ENCODE data around the gene OR1K1.
"Not testable (repeated sequence)": the region's sequence is repeated elsewhere in the genome, so short reads cannot be mapped to it uniquely, and the experiment has no call there.

The OR1K1 gene

DNA sequence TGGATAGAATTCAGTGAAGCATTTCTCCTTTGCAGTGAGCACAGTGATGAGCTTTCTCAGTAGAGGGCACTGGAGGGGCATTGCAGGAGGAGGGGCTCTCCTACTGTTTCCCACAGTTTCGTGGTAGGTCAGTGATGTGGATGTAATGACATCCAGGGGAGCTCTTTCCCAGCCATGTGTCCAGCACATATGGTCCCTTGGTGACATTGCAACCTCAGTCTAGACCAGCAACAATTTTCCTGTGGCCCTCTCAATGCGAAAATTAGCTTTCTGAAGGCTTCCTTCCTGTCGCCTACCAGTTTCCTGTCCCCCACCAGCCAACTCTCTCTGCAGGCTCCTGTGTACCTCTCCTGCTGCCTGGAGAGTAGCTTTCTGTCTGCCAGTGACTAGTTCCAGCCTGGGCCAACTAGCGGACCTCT lies 35.4 kb downstream of the OR1K1 start:
- Histone ChIP-seq H3K27me3 (ENCODE audit: insufficient read depth, low read length) (no peaks in the 10 kb centered on the region), H2AFZ (ENCODE audit: insufficient read depth, low read length, poor library complexity) (no peak overlapping the region), H3K79me1 (ENCODE audit: low read length) (no peaks in the 10 kb centered on the region), H2BK5ac (ENCODE audit: low read depth, low read length, poor library complexity) (no peak overlapping the region), H3K23ac (ENCODE audit: low read length) (no peak overlapping the region), H4K91ac (ENCODE audit: low read depth, low read length) (no peak overlapping the region), H4K8ac (ENCODE audit: low read depth, low read length) (no peak overlapping the region), H3K4me3 (ENCODE audit: low read depth, low read length) (no peak overlapping the region), H3K18ac (ENCODE audit: low read length) (no peak overlapping the region), H3K27ac (ENCODE audit: low read depth, low read length) (no peak overlapping the region), H3K4me1 (ENCODE audit: control insufficient read depth in 1 of 2, insufficient read depth in 2 of 2, low read length in 2 of 2) (no peaks in the 10 kb centered on the region), H3K36me3 (ENCODE audit: control insufficient read depth in 1 of 2, insufficient read depth in 2 of 2, low read length in 2 of 2) (no peaks in the 10 kb centered on the region), H3K4ac (ENCODE audit: low read depth, low read length) (no peak overlapping the region), H3K14ac (ENCODE audit: low read length) (no peak overlapping the region), H2BK12ac (ENCODE audit: low read length) (no peak overlapping the region), H2BK120ac (ENCODE audit: insufficient read depth, low read length, poor library complexity) (no peak overlapping the region), H3K4me2 (ENCODE audit: low read length) (no peak overlapping the region), H3K9me3 (ENCODE audit: insufficient read depth, low read depth, low read length) (peaks cover 6% of the 10 kb centered on the region), H2AK5ac (ENCODE audit: low read length) (no peak overlapping the region), H4K12ac (ENCODE audit: low read depth, low read length) (no peak overlapping the region), H3K79me2 (ENCODE audit: control insufficient read depth, insufficient read depth, low read length, poor library complexity) (no peaks in the 10 kb centered on the region), H3K9ac (ENCODE audit: low read length) (no peak overlapping the region)
- WGBS (ENCODE audit: extremely low coverage, insufficient coverage, insufficient read length): no CpG with 5 or more reads among the region's 4 CpGs
- DNase-seq: no peak

DNA sequence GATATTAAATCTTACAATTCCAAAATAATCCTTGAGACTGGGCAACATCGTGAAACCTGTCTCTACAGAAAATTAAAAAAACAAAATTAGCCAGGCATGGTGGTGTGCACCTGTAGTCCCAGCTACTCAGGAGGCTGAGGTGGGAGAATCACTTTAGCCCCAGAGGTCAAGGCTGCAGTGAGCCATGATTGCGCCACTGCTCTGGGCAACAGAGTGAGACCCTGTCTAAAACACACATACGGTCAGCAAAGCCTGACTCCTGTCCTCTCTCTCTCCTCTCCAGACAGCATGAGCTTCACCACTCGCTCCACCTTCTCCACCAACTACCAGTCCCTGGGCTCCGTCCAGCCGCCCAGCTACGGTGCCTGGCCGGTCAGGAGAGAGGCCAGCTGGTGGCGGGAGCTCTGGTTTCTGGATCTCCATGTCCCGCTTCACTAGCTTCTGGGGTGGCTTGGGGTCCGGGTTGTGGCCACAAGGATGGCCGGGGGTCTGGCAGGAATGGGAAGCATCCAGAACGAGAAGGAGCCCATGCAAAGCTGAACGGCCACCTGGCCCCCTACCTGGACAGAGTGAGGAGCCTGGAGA lies 37.4 kb downstream of the OR1K1 start:
- H3K23ac ChIP-seq (ENCODE audit: low read length): no peak overlapping the region
- H4K12ac ChIP-seq (ENCODE audit: low read depth, low read length): no peak overlapping the region
- no peak overlapping the region for H4K91ac ChIP-seq (ENCODE audit: low read depth, low read length)
- H3K4me1 ChIP-seq (ENCODE audit: control insufficient read depth in 1 of 2, insufficient read depth in 2 of 2, low read length in 2 of 2): no peaks in the 10 kb centered on the region
- H3K4me3 ChIP-seq (ENCODE audit: low read depth, low read length): no peak overlapping the region
- H3K9me3 ChIP-seq (ENCODE audit: insufficient read depth, low read depth, low read length): peaks cover 6% of the 10 kb centered on the region
- no peak overlapping the region for H2AK5ac ChIP-seq (ENCODE audit: low read length)
- DNase-seq: no peak
- no peak overlapping the region for H3K18ac ChIP-seq (ENCODE audit: low read length)
- H2BK120ac ChIP-seq (ENCODE audit: insufficient read depth, low read length, poor library complexity): no peak overlapping the region
- H2AFZ ChIP-seq (ENCODE audit: insufficient read depth, low read length, poor library complexity): no peak overlapping the region
- no peak overlapping the region for H4K8ac ChIP-seq (ENCODE audit: low read depth, low read length)
- whole genome bisulfite sequencing (ENCODE audit: extremely low coverage, insufficient coverage, insufficient read length): no CpG with 5 or more reads among the region's 14 CpGs
- H3K27ac ChIP-seq (ENCODE audit: low read depth, low read length): no peak overlapping the region
- no peaks in the 10 kb centered on the region for H3K79me2 ChIP-seq (ENCODE audit: control insufficient read depth, insufficient read depth, low read length, poor library complexity)
- no peak overlapping the region for H2BK12ac ChIP-seq (ENCODE audit: low read length)
- no peak overlapping the region for H3K4ac ChIP-seq (ENCODE audit: low read depth, low read length)
- H2BK5ac ChIP-seq (ENCODE audit: low read depth, low read length, poor library complexity): no peak overlapping the region
- no peak overlapping the region for H3K9ac ChIP-seq (ENCODE audit: low read length)
- H3K4me2 ChIP-seq (ENCODE audit: low read length): no peak overlapping the region
- H3K36me3 ChIP-seq (ENCODE audit: control insufficient read depth in 1 of 2, insufficient read depth in 2 of 2, low read length in 2 of 2): no peaks in the 10 kb centered on the region
- no peak overlapping the region for H3K14ac ChIP-seq (ENCODE audit: low read length)
- no peaks in the 10 kb centered on the region for H3K79me1 ChIP-seq (ENCODE audit: low read length)
- no peaks in the 10 kb centered on the region for H3K27me3 ChIP-seq (ENCODE audit: insufficient read depth, low read length)

DNA sequence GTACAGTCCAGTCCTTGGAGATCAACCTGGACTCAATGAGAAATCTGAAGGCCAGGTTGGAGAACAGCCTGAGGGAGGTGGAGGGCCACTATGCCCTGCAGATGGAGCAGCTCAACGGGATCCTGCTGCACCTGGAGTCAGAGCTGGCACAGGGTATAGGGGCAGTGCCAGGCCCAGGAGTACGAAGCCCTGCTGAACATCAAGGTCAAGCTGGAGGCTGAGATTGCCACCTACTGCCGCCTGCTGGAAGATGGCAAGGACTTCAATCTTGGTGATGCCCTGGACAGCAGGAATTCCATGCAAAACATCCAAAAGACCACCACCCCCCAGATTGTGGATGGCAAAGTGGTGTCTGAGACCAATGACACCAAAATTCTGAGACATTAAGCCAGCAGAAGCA lies 38.5 kb downstream of the OR1K1 start:
- WGBS (ENCODE audit: extremely low coverage, insufficient coverage, insufficient read length): no CpG with 5 or more reads among the region's 3 CpGs
- DNase-seq; H4K12ac ChIP-seq (ENCODE audit: low read depth, low read length); H2BK12ac ChIP-seq (ENCODE audit: low read length); H3K14ac ChIP-seq (ENCODE audit: low read length); H3K4me3 ChIP-seq (ENCODE audit: low read depth, low read length); H2AK5ac ChIP-seq (ENCODE audit: low read length); H3K79me1 ChIP-seq (ENCODE audit: low read length); H3K4ac ChIP-seq (ENCODE audit: low read depth, low read length); H3K23ac ChIP-seq (ENCODE audit: low read length); H2AFZ ChIP-seq (ENCODE audit: insufficient read depth, low read length, poor library complexity); H3K9me3 ChIP-seq (ENCODE audit: insufficient read depth, low read depth, low read length); H4K8ac ChIP-seq (ENCODE audit: low read depth, low read length); H3K4me1 ChIP-seq (ENCODE audit: control insufficient read depth in 1 of 2, insufficient read depth in 2 of 2, low read length in 2 of 2); H3K9ac ChIP-seq (ENCODE audit: low read length); H2BK120ac ChIP-seq (ENCODE audit: insufficient read depth, low read length, poor library complexity); H4K91ac ChIP-seq (ENCODE audit: low read depth, low read length); H3K4me2 ChIP-seq (ENCODE audit: low read length); H3K79me2 ChIP-seq (ENCODE audit: control insufficient read depth, insufficient read depth, low read length, poor library complexity); H3K27ac ChIP-seq (ENCODE audit: low read depth, low read length); H3K18ac ChIP-seq (ENCODE audit: low read length); H2BK5ac ChIP-seq (ENCODE audit: low read depth, low read length, poor library complexity); H3K36me3 ChIP-seq (ENCODE audit: control insufficient read depth in 1 of 2, insufficient read depth in 2 of 2, low read length in 2 of 2); H3K27me3 ChIP-seq (ENCODE audit: insufficient read depth, low read length): not testable (repeated sequence)

GRCh38 chr9:122841501-122841900 lies 41.6 kb downstream of the OR1K1 start:
- DNase-seq: no peak
- no peak overlapping the region for H3K23ac ChIP-seq (ENCODE audit: low read length)
- H3K27me3 ChIP-seq (ENCODE audit: insufficient read depth, low read length): no peaks in the 10 kb centered on the region
- no peak overlapping the region for H3K14ac ChIP-seq (ENCODE audit: low read length)
- no peak overlapping the region for H3K18ac ChIP-seq (ENCODE audit: low read length)
- no peak overlapping the region for H2BK120ac ChIP-seq (ENCODE audit: insufficient read depth, low read length, poor library complexity)
- H4K12ac ChIP-seq (ENCODE audit: low read depth, low read length): no peak overlapping the region
- H2BK5ac ChIP-seq (ENCODE audit: low read depth, low read length, poor library complexity): no peak overlapping the region
- WGBS (ENCODE audit: extremely low coverage, insufficient coverage, insufficient read length): no CpG with 5 or more reads among the region's 4 CpGs
- H4K8ac ChIP-seq (ENCODE audit: low read depth, low read length): no peak overlapping the region
- H3K4me2 ChIP-seq (ENCODE audit: low read length): no peak overlapping the region
- no peaks in the 10 kb centered on the region for H3K79me1 ChIP-seq (ENCODE audit: low read length)
- no peak overlapping the region for H3K27ac ChIP-seq (ENCODE audit: low read depth, low read length)
- no peak overlapping the region for H2AK5ac ChIP-seq (ENCODE audit: low read length)
- no peak overlapping the region for H2BK12ac ChIP-seq (ENCODE audit: low read length)
- H3K79me2 ChIP-seq (ENCODE audit: control insufficient read depth, insufficient read depth, low read length, poor library complexity): no peaks in the 10 kb centered on the region
- H3K4me1 ChIP-seq (ENCODE audit: control insufficient read depth in 1 of 2, insufficient read depth in 2 of 2, low read length in 2 of 2): no peaks in the 10 kb centered on the region
- no peak overlapping the region for H4K91ac ChIP-seq (ENCODE audit: low read depth, low read length)
- H3K4me3 ChIP-seq (ENCODE audit: low read depth, low read length): no peak overlapping the region
- H2AFZ ChIP-seq (ENCODE audit: insufficient read depth, low read length, poor library complexity): no peak overlapping the region
- H3K36me3 ChIP-seq (ENCODE audit: control insufficient read depth in 1 of 2, insufficient read depth in 2 of 2, low read length in 2 of 2): peaks cover 0 to 2% of the 10 kb centered on the region in 2 experiments
- H3K4ac ChIP-seq (ENCODE audit: low read depth, low read length): no peak overlapping the region
- H3K9ac ChIP-seq (ENCODE audit: low read length): no peak overlapping the region
- H3K9me3 ChIP-seq (ENCODE audit: insufficient read depth, low read depth, low read length): peaks cover 6% of the 10 kb centered on the region
